Left lung (tissue), 10 donors: Measurements from ENCODE around the gene TTLL8. TPM values are rescaled to one million over a fixed set of nuclear protein-coding genes. Genes with fewer than 3 reads are reported as not detected.
A peak's percentile ranks its signal among the peaks of the same experiment; 100 is the strongest.

ENCODE experiments used
- ATAC-seq: fragments of 200-7000 bp; cut with Tn5 transposase; one replicate; pipeline ENCODE4 v1.9.1; 2020; ENCODE audit warnings: moderate library complexity
- DNase-seq, 4 donors: peaks; one replicate each; pipeline ENCODE4 v3.0.0-alpha.2; 2013 to 2020
- H3K27ac ChIP-seq, 2 donors: fragments of 200-600 bp; sonication (generic) in 1 of 2; one replicate each; pipeline versions ENCODE4 v1.5.0 to v1.8.0; 2020 to 2021
- H3K27me3 ChIP-seq, 2 donors: fragments of 200-600 bp; sonication (generic) in 1 of 2; one replicate each; pipeline versions ENCODE4 v1.5.0 to v1.8.0; 2020 to 2021
- H3K36me3 ChIP-seq, 2 donors: fragments of 200-600 bp; sonication (generic) in 1 of 2; one replicate each; pipeline versions ENCODE4 v1.5.0 to v1.8.0; 2020 to 2021
- H3K4me1 ChIP-seq, 2 donors: fragments of 200-600 bp; one replicate each; pipeline ENCODE4 v1.8.0; 2021
- H3K4me3 ChIP-seq, 2 donors: fragments of 200-600 bp; sonication (generic) in 1 of 2; one replicate each; pipeline versions ENCODE4 v1.5.0 to v1.8.0; 2020 to 2021; ENCODE audit warnings: mild to moderate bottlenecking in 1 of 2
- H3K9me3 ChIP-seq, 2 donors: fragments of 200-600 bp; sonication (generic) in 1 of 2; one replicate each; pipeline versions ENCODE4 v1.5.0 to v1.8.0; 2020 to 2021
- intact Hi-C, 2 donors: fragments of 100-400 bp; cut with DNase I; formaldehyde crosslinking; loops; one replicate each; pipeline versions ENCODE4 v1.11.2 to v1.14.2; 2022
- polyA plus RNA-seq, 6 donors: library from polyadenylated mRNA; unstranded; fragments of 120-200 nt; gene quantifications; one replicate each; pipeline ENCODE4 v1.2.1, GENCODE V29; 2013; ENCODE audit not compliant: insufficient read length in 6 of 6
- total RNA-seq, 2 donors: library from RNA; stranded (reverse); fragmentation: NEBNext Ultra II Directional; extraction: Animal tissue kit (Norgen Biotek cat#: 25700); gene quantifications; one replicate each; pipeline ENCODE4 v1.2.1, GENCODE V29; 2021
- TF ChIP-seq, protein P1 (sequence below), 2 donors: fragments of 200-600 bp; sonication (generic) in 1 of 2; IDR thresholded peaks; one replicate each; pipeline versions ENCODE4 v1.5.0 to v1.8.0; 2021; ENCODE audit warnings: antibody characterized with exemption in 2 of 2
- donor health status: DM: no; HTN: yes; CAD: no.
- donor health status: DM: no; HTN: no; CAD: no.

Gene TTLL8
- total and polyA plus RNA-seq, 8 donors = not detected

DNA sequence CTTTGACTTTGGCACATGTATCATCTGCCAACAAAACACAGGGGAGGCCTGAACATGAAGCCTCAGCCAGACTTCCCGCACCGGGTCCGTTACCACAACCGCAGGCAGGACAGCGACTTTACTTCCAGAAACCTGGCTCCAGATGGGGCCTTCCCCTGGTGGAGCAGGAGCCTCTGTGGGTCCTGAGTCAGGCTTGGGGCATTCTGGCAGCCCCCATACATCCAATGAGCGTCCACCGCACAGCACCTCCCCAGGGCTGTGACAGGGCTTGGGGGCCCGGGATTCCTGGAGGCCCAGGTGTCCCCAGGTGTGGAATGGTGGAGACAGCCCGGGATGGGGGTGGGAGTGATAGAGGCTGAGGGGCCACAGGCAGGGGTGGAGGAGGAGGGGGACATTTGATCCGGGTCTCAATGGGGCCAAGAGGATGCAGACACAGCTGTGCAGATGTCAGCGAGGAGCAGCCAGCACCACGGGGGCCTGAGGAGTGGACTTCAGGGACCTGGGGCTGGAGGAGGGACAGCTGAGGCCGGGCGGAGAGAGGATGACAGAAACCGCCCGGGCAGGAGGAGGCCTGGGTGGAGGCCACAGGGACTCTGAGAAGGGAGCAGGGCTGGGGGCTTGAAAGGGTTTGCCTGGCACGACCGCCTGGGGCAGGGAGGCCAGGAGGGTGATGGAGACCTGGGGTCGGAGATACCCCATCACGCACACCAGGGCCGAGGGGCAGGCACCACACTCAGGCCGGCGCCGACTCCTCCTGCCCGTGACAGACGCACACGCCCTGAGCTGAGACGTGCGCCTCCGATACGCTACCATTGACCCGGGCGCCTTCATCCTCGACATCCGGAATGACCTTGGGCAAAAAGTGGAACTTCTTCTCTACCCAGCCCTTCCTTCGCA is 8.6 kb downstream of the TTLL8 start:
- intact Hi-C loops = no loop called here
- no peak for ATAC-seq
- TF ChIP-seq, protein P1, sequence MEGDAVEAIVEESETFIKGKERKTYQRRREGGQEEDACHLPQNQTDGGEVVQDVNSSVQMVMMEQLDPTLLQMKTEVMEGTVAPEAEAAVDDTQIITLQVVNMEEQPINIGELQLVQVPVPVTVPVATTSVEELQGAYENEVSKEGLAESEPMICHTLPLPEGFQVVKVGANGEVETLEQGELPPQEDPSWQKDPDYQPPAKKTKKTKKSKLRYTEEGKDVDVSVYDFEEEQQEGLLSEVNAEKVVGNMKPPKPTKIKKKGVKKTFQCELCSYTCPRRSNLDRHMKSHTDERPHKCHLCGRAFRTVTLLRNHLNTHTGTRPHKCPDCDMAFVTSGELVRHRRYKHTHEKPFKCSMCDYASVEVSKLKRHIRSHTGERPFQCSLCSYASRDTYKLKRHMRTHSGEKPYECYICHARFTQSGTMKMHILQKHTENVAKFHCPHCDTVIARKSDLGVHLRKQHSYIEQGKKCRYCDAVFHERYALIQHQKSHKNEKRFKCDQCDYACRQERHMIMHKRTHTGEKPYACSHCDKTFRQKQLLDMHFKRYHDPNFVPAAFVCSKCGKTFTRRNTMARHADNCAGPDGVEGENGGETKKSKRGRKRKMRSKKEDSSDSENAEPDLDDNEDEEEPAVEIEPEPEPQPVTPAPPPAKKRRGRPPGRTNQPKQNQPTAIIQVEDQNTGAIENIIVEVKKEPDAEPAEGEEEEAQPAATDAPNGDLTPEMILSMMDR (IDR thresholded peaks at IDR 0.05) = no peak

DNA sequence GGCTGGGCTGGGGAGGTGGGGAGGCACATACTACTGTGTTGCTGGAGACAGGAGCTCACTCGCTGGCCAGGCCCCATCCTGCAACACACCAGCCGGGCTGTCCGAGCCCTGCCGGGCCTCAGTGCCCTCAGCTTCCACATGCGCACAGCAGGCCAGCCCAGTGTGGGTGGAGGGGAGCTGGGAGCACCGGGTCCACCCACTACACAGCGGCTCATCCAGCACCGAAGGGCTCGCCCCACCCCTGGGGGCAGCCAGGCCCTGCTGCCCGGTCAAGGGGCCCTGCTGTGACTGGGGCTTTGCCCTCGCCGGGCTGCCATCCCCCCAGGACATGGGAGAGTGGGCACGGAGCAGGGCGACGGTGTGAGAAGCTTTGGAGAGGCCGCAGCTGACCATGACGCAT is 9.3 kb downstream of the TTLL8 start:
- H3K4me1 ChIP-seq = no peaks in the 10 kb centered on the region
- H3K36me3 ChIP-seq = no peaks in the 10 kb centered on the region
- TF ChIP-seq, protein P1 (IDR thresholded peaks at IDR 0.05) = no peak
- H3K27me3 ChIP-seq = peaks cover 0 to 47% of the 10 kb centered on the region in 2 donors
- intact Hi-C loops = no loop called here
- no peak overlapping the region for H3K4me3 ChIP-seq
- ATAC-seq = no peak
- H3K9me3 ChIP-seq = peaks cover 0 to 13% of the 10 kb centered on the region in 2 donors
- DNase-seq = peak in 1 of 4 donors; percentile 56
- H3K27ac ChIP-seq = no peak overlapping the region

More for the DNA sequence above, 8.6 kb downstream of the TTLL8 start:
- no peaks in the 10 kb centered on the region for H3K36me3 ChIP-seq
- H3K4me1 ChIP-seq = no peaks in the 10 kb centered on the region
- peak in 1 of 4 donors; percentile 61 for DNase-seq
- peaks cover 0 to 18% of the 10 kb centered on the region in 2 donors for H3K9me3 ChIP-seq
- H3K4me3 ChIP-seq = no peak overlapping the region
- no peak overlapping the region for H3K27ac ChIP-seq
- H3K27me3 ChIP-seq = peaks cover 0 to 40% of the 10 kb centered on the region in 2 donors

DNA sequence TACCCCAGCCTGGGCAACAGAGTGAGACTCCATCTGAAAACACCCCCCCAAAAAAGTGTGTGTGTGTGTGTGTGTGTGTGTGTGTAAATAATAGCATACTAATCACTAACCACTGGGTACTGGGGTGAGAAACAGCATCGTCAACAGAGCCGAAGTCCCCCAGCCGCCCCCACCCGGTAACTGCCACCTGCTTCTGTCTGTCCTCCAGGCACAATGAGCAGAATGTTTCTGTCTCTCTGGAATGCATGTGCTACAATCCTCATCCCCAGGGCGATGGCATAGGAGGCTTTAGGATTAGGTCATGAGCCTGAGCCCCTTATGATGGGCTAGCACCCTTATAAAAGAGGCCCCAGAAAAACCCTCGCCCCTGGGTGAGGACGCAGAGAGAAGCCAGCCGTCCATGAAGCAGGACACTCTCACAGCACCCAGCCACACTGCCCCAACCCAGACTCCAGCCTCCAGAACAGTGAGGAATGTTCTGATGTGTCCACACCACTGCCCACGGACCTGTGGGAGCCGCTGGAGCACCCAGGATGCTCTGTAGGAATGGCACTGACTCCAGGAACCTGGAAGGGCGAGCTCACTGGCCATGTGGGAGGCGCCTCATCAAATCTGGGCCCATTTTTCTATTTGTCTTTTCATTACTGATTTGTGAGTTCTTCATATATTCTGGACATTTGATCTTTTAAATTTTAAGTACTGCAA is 9.9 kb downstream of the TTLL8 start:
- peak in 1 of 4 donors; percentile 33 for DNase-seq
- Histone ChIP-seq H3K4me1 (no peaks in the 10 kb centered on the region), H3K9me3 (peaks cover 0 to 6% of the 10 kb centered on the region in 2 donors), H3K36me3 (no peaks in the 10 kb centered on the region), H3K4me3 (no peak overlapping the region), H3K27ac (no peak overlapping the region), H3K27me3 (peaks cover 0 to 53% of the 10 kb centered on the region in 2 donors)
- no peak for ATAC-seq
- intact Hi-C loops = no loop called here
- TF ChIP-seq, protein P1 (IDR thresholded peaks at IDR 0.05) = no peak

DNA sequence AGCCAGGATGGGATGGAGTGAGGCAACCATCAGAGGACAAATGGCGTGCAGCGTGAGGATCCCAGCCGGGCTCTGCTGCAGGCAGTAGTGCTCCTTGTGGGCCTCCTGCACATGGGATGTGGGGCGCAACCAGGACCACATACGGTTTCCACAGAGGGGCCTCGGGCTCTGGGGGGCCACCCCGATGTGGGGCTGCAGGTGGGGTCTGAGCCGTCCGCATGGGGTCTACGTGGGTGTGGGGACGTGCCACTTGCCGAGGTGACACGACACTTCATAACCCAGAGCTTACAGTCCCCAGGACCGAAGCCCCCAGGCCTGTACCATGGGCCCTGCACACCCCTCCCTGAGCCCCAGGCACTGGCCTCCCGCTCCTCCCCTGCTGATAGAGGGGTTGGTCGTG is 10.8 kb downstream of the TTLL8 start:
- ATAC-seq (no peak), DNase-seq (peak in 1 of 4 donors; percentile 47)
- Histone ChIP-seq H3K36me3 (no peaks in the 10 kb centered on the region), H3K9me3 (no peaks in the 10 kb centered on the region), H3K27ac (no peak overlapping the region), H3K4me3 (no peak overlapping the region), H3K27me3 (peaks cover 0 to 53% of the 10 kb centered on the region in 2 donors), H3K4me1 (no peaks in the 10 kb centered on the region)
- TF ChIP-seq, protein P1 (IDR thresholded peaks at IDR 0.05) = no peak
- intact Hi-C loops = no loop called here
